HG02870 (cell line): ENCODE results near the gene IFNL2.

ENCODE experiments used
- ATAC-seq: cut with Tn5 transposase; IDR thresholded peaks from one replicate; pipeline ENCODE4 v1.9.1; 2021; ENCODE audit warnings: mild to moderate bottlenecking, moderate library complexity; ENCODE audit not compliant: unreplicated experiment

Gene IFNL2

DNA sequence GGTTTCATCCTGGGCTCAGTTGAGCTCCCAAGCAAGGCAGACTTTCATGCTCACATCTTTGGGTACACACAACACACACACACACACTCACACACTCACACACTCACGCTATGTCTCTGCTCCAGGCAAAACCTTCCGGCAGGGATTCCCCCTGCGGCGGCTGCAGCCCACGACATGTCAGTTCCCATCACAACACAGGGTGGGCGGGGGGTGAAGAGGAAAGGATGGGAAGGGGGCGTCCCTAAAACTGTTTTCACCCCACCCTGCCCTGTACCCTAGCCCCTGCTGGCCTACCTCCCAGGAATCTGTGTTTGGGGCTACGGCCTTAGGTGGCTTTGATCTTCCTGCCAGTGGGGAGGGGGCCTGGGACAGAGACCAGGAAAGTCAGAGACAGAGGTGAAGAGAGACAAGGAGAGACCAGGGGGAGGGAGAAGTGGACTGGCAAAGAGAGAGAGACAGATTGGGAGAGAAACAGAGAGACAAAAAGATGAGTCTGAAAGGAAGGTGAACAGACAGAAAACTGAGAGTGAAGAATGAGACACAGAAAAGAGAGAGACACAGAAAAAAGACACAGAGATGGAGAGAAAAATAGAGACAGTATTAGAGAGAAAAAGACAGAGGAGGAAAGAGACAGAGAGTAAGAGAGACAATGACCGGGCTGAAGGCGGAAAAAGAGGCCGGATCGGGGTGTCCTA, 48.6 kb downstream of the IFNL2 start:
- ATAC-seq = no peak

DNA sequence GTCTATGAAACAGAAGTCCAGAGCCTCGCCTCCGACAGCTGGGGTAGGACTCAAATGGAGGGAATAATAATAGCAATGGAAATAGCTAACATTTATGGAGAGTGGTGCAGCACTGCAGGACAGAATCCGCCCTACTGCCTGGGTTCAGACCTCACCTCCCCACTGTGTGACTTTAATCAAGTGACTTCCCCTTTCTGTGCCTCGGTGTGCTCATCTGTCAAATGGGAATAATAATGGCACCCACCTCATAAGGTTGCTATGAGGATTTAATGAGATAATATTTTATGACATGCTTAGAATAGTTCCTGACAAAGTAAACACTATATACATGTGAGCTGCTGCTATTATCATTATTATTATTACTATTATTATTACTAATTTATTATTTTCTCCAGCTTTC, 49.3 kb downstream of the IFNL2 start:
- ATAC-seq = no peak

- no peak for ATAC-seq
Observed at GRCh38 chr19:39318071-39318470, 49.9 kb downstream of the IFNL2 start.

DNA sequence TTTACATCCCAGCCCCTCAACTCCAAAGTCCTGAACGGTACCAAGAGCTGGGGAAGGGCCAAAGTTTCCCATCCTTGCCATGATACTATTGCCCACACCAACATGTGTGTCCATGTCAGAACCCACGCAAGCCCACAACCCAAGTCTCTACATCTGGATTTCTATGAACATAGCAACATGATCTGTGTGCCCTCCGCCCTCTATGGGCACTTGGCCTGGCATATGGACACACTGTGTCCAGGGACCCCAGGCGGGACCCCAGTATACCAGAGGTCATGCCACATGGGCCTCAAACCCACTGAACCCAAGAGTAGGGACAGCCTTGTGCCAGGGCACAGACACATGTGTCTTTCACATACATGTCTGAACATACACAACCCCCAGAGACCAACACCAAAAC, 50.5 kb downstream of the IFNL2 start:
- ATAC-seq = no peak

- no peak for ATAC-seq
Observed at GRCh38 chr19:39319098-39319891, 51.1 kb downstream of the IFNL2 start.
